Measurements from ENCODE around the gene B4GALNT2.

B4GALNT2 gene

GRCh38 chr17:49213399-49213798 is 80.8 kb downstream of the B4GALNT2 start:
- DNase-seq (ENCODE audit: low spot score), result no peak

GRCh38 chr17:49213847-49214246 is 81.3 kb downstream of the B4GALNT2 start:
- DNase-seq (ENCODE audit: low spot score), result no peak

GRCh38 chr17:49214676-49215360 is 82.2 kb downstream of the B4GALNT2 start:
- no peak for DNase-seq (ENCODE audit: low spot score)

DNA sequence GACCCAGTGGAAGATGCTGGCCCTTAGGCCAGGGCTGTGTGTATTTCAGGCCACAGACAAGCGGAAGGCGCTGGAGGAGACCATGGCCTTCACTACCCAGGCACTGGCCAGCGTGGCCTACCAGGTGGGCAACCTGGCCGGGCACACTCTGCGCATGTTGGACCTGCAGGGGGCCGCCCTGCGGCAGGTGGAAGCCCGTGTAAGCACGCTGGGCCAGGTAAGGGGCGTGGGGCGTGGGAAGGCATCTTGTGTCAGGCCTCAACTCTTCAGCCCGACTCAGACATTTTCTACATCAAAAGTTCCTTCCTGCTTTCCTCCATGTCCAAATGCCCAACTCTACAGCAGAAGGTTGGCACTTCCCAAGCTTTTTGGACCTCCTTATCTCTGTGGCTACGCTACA is 83.9 kb downstream of the B4GALNT2 start:
- no peak for DNase-seq (ENCODE audit: low spot score)

DNA sequence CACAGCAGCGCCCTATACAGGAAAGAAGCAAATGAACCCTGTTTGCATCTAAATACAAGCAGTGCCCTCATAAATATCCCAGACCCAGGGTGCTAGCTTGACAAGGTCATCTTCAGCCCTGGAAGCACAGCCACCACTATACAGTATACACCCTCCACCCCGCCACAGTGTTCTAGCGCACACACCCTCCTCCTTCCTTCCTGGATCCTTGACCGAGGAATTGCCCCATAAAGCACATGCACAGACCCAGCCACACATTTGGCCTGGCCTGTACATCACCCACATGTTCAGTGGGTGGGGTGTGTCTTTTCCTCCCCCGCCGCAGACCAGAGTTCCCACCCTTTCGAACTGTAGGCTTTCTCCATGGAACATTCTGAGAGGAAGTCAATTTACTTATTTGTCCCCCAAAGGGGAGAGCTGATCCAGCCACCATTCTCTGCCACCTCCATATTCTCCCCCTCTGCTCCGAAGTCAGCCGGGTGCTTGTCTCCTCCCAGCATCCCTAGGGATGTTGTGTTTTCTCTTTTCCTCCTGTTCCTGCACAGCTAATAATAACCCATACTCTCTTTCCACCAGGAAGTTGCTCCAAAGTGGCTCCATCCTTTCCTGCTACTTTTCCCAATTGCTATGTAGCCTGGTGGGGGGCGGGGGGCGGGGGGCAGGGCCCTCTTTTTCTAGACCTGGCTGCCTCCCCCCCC is 84.5 kb downstream of the B4GALNT2 start:
- no peak for DNase-seq (ENCODE audit: low spot score)

GRCh38 chr17:49217651-49218413 is 85.3 kb downstream of the B4GALNT2 start:
- no peak for DNase-seq (ENCODE audit: low spot score)

GRCh38 chr17:49218941-49219913 is 86.7 kb downstream of the B4GALNT2 start:
- DNase-seq (ENCODE audit: low spot score), result no peak

DNA sequence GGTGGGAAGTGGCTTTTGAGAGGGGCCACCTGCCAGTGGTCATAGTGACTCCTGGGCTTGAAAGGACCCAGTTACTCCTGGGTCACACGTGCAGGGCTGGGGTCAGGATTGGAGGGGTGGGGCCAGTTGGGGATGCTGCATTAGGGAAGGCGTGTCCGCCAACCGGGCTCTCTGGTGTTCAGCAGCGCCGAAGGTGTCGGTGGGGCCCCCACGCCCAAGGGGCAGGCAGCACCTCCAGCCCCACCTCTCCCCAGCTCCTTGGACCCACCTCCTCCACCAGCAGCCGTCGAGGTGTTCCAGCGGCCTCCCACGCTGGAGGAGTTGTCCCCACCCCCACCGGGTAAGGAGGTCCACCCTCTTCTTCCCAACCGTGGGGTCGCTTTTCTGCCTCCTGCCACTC is 87.4 kb downstream of the B4GALNT2 start:
- DNase-seq (ENCODE audit: low spot score), result no peak

- no peak for DNase-seq (ENCODE audit: low spot score)
These were observed 90.6 kb downstream of the B4GALNT2 start for GRCh38 chr17:49223168-49223516.

- peak; percentile 26 for DNase-seq (ENCODE audit: low spot score)
These were observed 91.1 kb downstream of the B4GALNT2 start for GRCh38 chr17:49223517-49224197.

- DNase-seq (ENCODE audit: low spot score), result no peak
These were observed 91.8 kb downstream of the B4GALNT2 start for GRCh38 chr17:49224198-49224996.

- no peak for DNase-seq (ENCODE audit: low spot score)
These were observed 92.4 kb downstream of the B4GALNT2 start for GRCh38 chr17:49224997-49225337.

DNA sequence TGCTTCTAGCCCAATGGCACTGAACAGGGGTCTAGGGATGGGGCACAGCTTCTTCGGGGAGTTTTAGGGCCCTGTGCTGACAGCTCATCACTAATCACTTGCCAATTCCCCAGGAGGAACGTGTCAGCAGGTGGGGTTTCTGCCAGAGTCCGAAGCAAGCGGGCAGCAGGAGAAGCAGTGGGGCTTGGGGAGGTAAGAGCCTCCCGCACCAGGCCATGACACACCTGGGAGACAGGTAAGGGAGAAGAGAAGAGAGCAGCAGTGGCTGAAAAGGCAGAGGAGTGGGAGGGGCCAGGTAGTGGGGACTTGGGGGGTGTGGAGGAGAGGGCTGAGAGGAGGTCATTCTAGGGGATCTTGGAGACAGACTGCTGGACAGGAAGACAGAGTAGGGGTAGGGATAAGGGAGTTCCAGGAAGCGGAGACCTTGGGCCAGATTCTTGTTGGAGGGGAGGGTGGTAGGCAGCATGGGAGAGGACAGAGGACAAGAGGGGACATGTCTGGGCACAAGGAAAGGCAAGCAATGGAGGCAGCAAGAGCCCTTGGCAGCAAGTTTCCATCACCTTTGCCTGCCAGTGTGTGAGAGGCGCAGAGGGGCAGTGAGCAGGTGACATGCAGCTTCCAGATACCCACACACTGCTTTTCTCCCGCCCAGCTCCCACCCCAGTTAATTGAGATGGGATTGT is 93.1 kb downstream of the B4GALNT2 start:
- DNase-seq (ENCODE audit: low spot score), result no peak
